VCaP (cell line): ENCODE results near the gene TMEM72.
A peak's percentile ranks its signal among the peaks of the same experiment; 100 is the strongest.
"Not testable (repeated sequence)": the region's sequence is repeated elsewhere in the genome, so short reads cannot be mapped to it uniquely, and the experiment has no call there.

Experiments used
- H3K27ac ChIP-seq: fragments of 450-650 bp; 2 replicates; pipeline ENCODE4 v1.5.1; 2017
- TF ChIP-seq, protein P1 (sequence below): fragments of 450-650 bp; conservative IDR thresholded peaks from 2 replicates; pipeline ENCODE4 v1.5.1; 2017; ENCODE audit warnings: mild to moderate bottlenecking, moderate library complexity

The TMEM72 gene

DNA sequence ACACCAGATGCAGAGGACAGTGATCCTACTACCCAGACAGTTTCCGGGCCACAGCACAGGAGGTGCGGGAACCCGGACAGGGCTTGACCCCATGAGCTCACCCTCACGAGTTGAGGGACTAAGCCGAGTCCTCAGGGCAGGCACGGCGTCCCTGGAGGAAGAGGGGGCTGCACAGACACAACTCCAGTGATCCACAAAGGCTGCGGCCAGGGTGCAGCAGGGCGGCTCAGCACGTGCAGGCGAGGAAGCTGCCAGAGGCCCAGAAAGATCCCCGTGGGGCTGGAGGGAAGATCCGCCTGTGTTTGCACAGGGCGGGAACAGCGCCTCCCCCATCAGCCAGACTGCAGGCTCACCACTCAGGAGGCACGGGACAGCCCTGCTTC, 45.9 kb upstream of the TMEM72 start:
- TF ChIP-seq, protein P1, sequence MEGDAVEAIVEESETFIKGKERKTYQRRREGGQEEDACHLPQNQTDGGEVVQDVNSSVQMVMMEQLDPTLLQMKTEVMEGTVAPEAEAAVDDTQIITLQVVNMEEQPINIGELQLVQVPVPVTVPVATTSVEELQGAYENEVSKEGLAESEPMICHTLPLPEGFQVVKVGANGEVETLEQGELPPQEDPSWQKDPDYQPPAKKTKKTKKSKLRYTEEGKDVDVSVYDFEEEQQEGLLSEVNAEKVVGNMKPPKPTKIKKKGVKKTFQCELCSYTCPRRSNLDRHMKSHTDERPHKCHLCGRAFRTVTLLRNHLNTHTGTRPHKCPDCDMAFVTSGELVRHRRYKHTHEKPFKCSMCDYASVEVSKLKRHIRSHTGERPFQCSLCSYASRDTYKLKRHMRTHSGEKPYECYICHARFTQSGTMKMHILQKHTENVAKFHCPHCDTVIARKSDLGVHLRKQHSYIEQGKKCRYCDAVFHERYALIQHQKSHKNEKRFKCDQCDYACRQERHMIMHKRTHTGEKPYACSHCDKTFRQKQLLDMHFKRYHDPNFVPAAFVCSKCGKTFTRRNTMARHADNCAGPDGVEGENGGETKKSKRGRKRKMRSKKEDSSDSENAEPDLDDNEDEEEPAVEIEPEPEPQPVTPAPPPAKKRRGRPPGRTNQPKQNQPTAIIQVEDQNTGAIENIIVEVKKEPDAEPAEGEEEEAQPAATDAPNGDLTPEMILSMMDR: no peak
- peak overlapping the region; percentile 91 for H3K27ac ChIP-seq

DNA sequence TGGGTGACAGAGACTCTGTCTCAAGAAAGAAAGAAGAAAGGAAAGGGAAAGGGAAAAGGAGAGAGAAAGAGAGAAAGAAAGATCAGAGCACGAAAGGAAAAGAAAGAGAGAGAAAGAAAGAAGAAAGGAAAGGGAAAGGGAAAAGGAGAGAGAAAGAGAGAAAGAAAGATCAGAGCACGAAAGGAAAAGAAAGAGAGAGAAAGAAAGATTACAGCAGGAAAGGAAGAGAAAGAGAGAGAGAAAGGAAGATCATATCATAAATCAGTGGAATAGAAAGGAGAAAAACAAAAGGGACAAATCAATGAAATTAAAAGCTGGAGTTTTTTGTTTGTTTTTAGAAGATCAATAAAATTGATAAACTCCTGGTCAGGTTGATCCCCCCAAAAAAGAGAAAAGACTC, 44.8 kb upstream of the TMEM72 start:
- H3K27ac ChIP-seq: not testable (repeated sequence)

DNA sequence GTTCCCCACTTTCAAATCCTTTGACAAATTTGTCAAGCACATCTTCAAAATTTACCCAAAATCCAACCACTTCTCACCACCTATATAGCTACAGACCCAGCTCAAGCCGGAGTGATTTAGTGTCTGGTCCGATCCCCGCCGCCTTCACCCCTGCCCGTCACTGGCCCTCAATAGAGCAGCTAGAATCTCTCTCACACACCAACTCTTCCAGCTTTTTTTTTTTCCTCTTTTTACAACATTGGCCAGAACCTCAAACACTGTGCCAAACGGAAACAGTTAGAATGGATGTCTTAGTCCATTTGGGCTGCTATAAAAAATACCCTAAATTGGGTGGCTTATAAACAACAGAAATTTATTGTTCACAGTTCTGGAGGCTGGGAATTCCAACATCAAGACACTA, 41.1 kb upstream of the TMEM72 start:
- TF ChIP-seq, protein P1: no peak
- H3K27ac ChIP-seq: no peak overlapping the region

DNA sequence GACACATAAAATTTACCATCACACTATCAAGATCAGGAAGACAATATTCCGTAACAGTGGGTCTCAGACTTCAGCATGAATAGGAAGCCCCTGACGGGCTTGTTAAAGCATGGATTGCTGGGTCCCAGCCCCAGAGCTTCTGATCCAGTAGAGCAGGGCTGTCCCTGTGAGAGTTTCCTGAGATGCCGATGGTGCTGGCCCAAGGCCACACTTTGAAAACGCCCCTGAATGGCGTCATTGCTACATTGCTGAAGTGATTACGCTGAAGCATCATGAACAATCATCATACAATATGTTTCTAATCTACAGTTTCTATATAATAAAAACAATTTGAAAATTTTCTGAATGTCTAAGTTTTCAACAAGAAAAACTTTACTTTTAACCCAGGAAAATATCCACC, 38.0 kb upstream of the TMEM72 start:
- H3K27ac ChIP-seq: no peak overlapping the region
- TF ChIP-seq, protein P1: no peak

DNA sequence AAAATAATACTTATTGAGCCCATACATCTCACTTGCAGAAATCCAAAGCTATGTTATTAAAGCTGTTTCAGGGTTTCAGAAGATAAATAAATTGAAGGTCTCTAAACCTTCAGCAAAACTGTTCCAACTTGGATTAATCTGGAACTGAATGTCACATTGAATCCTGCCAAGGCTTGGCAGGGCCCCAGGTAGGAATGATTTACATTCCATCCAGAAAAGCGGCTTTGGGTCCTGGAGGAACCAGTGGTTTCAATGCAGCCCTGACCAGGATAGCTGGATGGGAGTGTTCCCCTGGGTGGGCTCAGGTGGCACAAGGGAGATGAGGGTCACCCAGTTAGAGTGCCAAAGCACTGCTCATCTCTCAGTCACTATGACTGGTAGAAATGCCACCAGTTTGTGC, 37.0 kb upstream of the TMEM72 start:
- H3K27ac ChIP-seq: no peak overlapping the region
- TF ChIP-seq, protein P1: no peak

DNA sequence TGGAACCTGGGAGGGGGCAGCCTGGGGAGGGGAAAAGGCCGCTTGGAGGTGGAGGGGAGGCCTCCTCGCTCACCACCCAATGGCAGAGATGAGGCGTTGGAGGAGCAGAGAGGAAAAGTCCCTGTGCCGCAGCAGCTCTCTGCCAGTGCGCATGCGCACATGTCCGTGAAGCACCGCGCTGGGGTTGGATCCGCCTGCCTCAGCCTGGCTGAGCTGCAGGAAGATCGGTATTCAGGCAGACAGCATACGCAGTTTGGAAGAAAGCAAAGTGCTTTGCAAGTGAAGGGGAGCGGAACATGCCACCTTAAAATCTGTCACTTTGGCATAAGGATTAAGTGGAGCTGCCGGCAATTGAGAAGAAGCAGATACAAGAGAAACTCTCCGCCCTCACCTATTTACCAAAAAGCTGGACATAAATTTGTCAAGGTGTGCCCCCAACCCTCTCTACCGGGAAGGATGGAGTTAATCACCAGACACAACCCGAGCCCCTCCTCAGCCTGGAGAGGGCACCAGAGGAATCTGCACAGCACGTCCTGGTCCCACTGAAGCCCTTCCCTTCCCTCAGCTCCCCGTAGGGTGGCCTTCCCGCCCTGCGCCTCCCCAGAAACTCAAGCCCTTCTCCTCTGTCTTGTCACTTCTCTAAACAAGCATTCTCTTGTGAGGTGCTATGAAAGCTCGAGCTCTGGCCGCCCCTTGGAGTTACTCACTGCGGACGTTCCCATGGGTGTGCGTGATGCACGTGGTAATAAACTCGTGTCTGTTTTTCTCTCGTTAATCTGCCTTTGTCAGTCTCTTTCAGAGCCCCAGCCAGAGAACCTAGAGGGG, 32.2 kb upstream of the TMEM72 start:
- TF ChIP-seq, protein P1: no peak; the same call in none of the 2 replicates
- H3K27ac ChIP-seq: peak overlapping the region; percentile 63

DNA sequence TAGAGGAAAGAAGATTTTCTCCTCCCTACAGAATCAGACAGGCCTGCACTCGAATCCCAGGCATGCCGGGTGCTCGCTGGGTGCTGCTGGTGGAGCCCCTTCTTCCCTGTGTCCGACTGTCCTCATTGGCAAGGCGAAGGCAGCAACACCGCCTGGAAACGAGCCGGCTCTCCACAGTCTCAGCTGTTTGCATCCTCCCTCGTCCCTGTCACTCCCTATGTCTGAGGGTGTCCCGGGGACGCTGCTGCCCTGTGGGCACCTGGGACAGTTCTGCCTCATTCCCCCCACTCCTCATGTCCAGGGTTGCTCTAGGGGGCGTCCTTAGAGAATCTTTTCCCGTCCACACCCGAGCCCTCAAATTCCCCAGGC, 31.6 kb upstream of the TMEM72 start:
- peak overlapping the region; percentile 63 for H3K27ac ChIP-seq
- TF ChIP-seq, protein P1: no peak

DNA sequence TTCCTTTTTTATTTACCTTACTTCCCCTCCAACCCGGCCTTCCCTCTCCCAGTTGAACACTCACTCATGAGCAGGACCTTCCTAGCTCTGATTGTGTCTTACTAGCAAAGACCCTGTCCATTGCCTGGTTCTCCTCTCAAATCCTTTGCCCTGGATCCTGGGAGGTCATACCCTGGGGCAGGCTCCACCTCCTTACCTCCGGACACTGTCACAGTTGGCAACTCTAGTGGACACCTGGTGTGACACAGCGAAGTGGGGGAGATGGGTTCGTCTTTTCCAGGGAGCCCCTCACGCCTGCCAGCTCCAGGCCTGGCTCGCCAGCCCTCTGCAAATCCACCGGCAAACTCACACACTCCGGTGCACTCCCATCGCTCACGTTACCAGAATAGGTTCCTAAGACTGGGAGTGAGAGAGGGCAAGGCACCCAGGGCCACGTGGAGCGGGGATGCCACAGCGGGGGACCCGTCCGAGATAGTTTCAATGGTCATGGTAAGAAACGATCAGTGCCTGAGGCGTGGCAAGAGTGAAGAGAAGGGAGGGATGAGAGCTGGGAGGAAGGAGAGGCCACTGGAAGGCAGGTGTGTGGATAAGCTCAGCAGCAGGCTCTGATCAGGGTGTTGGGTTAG, 30.9 kb upstream of the TMEM72 start:
- no peak overlapping the region; the same call in 1 of the 2 replicates for H3K27ac ChIP-seq
- TF ChIP-seq, protein P1: no peak
